DMS53 treated with DMSO at 0.1 percent for 48 hours (cell line): Measurements from ENCODE around the gene TBX1.
"Not testable (repeated sequence)": the region's sequence is repeated elsewhere in the genome, so short reads cannot be mapped to it uniquely, and the experiment has no call there.

Source experiments
- DNase-seq: peaks from one replicate; lab custom pipeline; 2025; ENCODE audit not compliant: unreplicated experiment; lab: John Stamatoyannopoulos, UW

TBX1 gene

DNA sequence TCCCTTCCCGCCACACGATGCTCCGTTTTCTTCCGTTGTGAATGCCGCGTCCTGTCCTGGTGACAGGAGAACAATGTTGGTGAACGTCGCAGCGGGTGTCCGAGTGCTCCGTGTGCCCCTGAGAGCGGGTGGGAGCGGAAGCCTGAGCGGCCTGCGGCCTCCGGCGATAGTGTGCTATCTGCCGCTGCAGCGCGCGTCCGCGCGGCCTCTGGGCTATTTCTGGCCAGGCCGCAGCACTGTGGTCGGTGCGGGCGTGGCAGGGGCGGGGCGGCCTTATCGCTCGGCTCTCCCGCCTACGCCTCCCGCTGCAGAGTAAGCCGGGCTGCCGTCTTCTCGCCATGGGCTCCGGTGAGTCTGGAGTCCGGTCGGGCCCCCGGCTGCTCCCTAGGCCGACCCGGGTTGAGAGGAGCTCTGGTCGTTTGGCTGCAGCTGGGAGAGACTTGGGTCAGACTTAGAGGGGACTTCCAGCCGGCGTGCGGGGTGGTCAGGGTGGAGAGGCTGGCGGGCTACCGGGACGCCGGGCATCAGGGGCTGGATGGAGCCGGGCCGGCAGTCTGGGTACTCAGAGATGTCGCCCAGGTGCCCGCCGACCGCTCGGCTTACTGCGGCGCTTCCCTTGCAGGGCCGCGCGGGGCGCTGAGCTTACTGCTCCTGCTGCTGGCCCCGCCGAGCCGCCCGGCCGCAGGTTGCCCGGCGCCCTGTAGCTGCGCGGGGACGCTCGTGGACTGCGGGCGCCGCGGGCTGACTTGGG, 37.2 kb upstream of the TBX1 start, which contains the start of gene GP1BB:
TSS of gene GP1BB (plus strand) at position 308 of the 751 bp plus-strand sequence. CDS start at position 339, 31 bp downstream.
- DNase-seq: peak; percentile 10

DNA sequence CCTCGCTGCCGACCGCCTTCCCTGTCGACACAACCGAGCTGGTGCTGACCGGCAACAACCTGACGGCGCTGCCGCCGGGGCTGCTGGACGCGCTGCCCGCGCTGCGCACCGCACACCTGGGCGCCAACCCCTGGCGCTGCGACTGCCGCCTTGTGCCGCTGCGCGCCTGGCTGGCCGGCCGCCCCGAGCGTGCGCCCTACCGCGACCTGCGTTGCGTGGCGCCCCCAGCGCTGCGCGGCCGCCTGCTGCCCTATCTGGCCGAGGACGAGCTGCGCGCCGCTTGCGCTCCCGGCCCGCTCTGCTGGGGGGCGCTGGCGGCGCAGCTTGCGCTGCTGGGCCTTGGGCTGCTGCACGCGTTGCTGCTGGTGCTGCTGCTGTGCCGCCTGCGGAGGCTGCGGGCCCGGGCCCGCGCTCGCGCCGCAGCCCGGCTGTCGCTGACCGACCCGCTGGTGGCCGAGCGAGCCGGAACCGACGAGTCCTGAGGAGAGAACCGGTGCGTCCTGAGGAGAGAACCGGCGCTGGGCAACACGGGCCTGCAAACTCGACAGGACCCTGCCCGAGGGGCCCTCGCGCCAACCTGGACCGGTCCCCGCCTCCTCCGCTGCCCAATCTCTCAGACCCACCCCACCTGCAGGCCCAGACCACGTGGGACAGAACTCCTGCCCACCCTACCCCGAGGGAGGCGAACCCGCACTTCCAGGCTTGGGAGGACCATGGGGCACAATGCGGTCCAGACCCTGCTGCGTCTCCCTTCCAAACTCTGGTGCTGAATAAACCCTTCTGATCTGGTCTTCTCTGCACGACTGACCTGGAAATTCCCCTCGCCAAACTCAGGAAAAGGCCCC, 36.4 kb upstream of the TBX1 start:
- no peak for DNase-seq

DNA sequence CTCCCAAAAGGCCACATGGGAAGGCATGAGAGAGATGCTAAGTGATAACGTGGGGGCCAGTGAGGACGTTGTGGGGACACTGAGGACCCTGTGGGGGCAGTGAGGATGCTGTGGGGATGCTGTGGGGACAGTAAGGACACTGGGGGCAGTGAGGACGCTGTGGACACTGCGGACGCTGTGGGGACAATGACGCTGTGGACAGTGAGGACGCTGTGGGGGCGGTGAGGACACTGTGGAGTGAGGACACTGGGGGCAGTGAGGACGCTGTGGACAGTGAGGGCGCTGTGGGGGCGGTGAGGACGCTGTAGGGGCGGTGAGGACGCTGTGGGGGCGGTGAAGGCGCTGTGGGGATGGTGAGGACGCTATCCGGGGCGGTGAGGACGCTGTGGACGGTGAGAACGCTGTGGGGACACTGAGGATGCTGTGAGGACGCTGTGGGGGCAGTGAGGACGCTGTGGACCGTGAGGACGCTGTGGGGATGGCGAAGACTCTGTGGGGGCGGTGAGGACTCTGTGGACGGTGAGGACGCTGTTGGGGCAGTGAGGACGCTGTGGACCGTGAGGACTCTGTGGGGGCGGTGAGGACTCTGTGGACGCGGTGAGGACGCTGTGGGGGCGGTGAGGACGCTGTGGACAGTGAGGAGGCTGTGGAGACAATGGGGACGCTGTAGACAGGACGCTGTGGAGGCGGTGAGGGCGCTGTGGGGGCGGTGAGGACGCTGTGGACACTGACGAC, 35.5 kb upstream of the TBX1 start:
- no peak for DNase-seq

DNA sequence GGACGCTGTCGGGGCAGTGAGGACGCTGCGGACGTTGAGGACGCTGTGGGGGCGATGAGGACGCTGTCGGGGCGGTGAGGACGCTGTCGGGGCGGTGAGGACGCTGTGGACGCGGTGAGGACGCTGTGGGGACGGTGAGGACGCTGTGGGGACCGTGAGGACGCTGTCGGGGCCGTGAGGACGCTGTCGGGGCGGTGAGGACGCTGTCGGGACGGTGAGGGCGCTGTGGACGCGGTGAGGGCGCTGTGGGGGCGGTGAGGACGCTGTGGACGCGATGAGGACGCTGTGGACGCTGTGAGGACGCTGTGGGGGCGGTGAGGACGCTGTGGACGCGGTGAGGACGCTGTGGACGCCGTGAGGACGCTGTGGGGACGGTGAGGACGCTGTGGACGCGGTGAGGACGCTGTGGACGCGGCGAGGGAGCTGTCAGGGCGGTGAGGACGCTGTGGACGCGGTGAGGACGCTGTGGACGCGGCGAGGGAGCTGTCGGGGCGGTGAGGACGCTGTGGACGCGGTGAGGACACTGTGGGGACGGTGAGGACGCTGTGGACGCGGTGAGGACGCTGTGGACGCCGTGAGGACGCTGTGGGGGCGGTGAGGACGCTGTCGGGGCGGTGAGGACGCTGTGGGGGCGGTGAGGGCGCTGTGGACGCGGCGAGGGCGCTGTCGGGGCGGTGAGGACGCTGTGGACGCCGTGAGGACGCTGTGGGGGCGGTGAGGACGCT, 34.4 kb upstream of the TBX1 start:
- not testable (repeated sequence) for DNase-seq

DNA sequence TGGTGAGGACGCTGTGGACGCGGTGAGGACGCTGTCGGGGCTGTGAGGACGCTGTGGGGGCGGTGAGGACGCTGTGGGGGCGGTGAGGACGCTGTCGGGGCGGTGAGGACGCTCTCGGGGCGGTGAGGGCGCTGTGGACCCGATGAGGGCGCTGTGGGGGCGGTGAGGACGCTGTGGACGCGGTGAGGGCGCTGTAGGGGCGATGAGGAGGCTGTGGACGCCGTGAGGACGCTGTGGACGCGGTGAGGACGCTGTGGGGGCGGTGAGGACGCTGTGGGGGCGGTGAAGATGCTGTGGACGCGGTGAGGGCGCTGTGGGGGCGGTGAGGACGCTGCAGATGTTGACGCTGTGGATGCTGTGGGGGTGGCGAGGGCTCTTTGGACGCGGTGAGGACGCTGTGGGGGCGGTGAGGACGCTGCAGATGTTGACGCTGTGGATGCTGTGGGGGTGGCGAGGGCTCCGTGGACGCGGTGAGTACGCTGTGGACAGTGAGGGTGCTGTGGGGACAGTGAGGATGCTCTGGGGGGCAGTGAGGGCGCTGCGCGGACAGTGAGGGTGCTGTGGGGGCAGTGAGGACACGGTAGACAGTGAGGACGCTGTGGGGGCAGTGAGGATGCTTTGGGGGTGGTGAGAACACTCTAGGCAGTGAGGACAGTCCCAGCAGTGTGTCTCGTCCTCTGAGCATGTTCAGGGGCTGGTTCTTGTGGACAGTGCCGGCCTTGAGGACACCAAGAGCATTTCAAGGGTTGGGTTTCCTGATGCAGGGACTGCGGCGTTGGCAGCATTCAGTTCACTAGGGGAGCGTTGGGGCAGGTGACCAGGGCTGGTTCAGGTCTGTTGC, 33.0 kb upstream of the TBX1 start:
- DNase-seq: no peak

DNA sequence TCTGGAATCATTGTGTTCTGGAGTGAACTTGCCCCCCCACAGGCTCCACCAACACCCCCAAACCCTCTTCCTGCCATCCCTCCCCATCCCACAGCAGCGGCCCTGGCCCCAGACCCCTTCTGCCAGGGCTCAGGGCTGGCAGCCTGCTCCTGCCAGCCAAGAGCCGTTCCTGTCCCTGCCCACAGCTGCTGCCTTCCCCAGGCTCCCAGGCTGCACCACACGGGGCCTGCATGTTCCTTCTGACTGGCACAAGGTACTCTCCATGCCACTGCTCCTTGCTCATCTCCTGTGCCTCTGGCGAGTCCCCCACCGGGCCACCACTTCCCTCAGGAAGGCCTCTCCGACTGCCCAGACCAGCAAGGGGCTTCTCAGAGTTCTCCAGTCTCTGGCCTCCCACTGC, 32.3 kb upstream of the TBX1 start:
- DNase-seq: no peak

DNA sequence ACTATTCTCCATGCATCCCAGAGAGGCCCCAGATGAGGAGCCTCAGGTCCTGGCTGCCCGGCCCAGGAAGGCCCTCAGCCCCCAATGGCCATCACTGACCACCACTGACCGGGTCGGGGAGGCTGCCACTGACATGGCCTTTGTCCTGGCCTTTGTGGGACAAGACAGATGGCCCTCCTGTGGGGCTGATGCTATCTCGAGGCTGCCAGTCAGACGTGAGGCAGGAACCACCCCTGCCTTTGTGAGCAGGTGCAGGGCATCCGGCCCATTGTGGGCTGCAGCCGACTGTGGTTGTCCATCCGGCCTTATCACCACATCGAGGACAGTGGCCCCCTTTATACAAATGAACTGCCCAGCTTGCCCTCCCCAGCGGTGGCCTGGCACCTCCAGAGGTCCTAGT, 31.7 kb upstream of the TBX1 start:
- no peak for DNase-seq

DNA sequence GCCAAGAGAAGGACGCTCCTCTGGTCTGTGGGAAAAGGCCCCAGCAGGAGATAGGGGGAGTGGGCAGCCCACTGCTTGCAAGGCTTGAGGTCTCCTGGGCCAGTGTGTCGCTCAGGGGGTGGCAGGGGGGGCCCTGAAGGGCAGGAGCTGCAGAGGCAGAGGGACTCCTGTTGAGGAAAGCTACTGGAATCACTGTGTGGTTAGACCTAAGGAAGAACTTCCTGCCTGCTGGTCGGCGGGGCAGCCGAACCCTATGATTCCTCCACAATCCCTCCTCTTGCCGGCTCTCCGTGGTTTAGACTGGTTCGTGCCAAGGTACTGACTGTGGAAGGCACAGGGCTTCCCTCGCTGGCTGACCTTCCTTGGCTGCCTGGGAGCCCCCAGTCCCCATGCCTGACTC, 31.1 kb upstream of the TBX1 start:
- no peak for DNase-seq

DNA sequence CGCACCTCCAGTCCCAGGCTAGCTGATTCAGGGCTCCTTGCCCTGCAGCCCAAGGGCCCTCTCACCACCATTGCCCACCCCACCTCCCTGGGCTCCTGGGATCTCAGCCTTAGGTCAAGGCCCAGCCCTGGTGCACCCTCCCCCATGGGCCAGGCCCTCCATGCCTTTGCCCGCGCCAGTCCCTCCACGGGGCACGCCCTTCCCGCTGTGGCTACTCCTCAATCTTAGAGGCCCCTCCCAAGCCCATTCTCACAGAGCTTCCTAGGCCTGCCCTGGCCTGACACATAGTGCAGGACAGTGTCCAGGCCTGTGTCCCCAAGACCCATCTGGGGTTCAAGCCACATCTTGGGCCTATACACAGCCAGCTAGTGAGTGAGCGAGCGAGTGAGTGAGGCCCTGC, 30.4 kb upstream of the TBX1 start:
- no peak for DNase-seq

DNA sequence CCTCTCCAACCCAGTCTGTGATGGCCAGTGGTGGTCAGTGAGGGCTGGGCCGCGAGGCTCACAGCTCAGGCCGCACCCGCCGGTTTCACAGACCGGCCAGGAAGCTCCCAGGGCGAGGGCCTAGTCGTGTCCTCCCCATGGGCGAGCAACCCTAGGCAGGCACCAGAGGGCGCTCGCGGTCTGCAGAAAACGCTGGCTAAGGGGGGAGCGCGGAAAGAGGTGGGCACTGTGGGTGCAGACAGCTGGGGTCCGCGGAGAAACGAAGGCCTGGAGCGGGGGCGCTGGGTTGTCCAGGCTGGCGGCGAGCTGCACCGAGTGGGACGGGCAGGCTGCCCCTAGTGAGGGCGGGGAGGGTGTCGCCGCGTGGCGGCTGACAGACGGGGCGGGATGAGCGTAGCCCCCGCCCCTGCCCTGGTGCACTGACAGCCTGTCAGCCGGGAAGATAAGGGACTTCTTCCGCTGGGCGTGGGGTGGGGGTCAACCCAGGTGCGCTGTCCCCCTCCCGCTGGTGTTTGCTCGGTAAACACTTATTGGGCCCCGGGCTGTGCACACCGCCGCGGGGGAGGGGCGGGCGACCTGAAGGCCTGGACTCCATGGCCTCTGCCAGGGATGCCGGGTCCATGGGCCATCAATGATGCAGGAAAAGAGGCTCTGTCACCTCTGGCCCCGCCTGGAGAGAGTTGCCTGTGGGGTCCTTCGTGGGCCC, 29.8 kb upstream of the TBX1 start:
- DNase-seq: no peak

DNA sequence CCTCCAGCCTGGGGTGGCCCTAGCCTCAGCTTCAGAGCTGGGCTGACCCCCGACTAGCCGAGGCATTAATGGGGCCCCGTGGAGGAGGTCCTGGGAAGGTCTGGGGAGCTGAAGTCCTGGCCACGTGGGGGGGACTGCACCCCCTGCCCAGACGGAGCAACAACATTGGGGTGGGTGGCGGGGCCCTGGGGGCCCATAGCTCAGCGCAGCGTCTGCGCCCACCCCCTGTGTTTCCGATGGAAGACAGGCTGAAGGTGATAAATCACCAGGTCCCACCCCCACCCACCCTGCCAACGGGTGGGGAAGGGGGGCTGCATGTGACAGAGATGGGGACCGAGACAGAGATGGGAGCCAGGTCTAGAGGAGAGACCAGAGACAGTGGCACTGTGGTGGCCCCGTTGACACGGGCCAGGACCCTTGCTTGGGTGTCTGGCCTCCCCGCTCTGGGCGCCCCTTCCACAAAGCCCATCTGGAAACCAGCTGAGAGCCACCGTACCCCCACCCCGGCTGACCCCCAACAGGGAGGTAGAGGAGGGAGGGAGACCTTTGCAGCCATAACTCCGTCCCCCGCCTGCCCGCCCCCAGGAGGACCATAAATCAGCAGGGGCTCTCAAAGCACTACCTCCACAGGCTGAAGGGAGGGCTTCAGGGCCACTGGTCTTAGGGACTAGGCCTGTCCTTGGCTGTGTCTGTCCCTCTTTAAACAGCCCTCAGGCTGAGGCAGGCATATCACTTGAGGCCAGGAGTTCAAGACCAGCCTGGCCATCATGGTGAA, 29.0 kb upstream of the TBX1 start:
- DNase-seq: no peak

DNA sequence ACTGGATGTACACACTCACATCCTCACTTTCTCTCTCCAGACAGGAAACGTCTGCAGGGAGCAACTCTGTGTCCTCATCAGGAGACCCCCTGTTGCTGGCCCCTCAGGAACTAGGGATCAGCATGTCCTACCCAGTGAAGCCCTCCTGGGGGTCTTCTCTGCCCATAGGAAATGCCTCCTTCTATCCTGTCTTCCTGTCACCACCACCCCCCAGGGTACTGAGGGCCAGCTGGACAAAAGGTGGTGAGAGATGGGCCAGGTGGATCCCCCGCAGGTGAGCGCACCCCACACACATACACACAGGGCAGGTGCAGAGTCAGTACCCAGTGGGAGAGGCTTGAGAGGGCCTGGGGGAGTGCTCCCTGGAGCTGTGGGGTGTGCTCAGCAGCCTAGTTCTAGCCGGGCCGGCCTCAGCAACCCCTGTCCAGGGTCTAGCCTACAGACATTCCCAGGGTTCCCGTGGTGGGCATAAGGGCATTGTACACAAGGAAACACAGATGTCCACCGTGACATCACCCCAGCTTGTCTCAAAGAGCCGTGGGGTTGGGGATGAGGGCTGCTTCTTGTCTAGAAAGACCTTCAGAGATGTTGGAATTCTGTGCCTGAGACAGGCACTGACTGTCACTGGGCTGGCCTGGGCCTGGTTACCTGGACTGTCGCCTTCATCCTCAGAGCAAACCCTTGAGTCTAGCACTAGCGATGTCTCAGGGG, 28.0 kb upstream of the TBX1 start:
- DNase-seq: no peak

DNA sequence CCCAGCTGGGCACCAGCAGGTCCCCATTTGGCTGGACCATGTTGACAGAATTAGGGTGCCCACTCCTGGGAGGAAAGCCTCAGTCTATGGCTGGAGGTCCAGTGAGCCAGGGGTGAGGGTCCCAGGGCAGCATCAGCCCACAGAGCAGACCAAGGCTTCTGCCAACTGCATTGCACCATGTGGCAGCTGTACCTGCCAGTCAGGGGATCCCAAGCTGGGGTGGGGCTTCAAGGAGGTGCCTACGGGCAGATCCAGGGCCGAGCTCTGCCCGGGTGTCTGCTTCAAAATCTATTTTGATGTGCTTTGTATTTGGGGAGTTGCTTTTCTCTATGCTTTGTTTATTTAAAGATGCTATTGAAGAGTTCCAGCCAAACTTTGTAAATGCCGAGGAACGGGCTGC, 26.8 kb upstream of the TBX1 start:
- no peak for DNase-seq

DNA sequence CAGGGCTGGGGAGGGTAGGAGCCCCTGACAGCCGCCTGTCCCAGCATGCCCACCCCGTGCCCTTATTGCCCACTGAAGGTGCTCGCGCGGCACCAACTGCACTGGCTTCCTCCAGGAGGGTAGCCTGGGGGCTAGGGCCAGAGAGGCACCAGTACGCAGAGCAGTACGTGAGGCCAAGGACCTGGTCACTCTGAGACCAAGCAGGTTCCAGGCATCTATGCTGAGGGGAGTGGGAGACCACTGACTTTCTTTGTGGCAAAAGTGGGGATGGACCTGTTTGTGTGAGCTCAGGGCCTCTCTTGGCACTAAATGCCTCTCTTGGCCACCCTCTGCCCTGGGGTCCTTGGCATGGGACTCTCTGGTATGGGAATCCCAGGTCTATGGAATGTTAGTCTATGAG, 26.4 kb upstream of the TBX1 start:
- DNase-seq: no peak

DNA sequence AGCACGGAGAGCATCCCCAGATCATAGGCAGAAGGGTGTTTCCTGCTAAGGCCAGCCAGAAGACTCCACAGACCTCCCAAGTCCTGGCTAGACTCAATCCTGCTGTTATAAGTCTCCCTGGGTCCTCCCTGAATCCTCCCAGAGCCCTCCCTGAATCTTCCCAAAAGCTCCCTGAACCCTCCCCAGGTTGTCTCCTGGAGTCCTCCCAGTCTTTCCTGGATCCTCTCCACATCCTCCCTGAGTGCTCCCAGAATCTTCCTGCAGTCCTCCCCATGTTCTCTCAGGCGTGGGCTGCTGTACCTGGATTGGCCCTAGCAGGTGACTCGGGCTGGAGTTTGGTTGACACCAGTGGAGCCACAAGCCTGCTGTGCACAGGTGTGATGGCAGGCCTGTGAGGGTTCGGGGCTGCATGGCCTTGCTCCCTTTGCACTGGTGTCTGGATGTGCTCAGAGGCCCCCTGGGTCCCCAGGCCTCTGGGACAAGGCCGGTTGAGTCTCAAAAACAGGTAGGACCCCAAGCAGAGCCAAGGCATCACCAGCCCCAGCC, 25.7 kb upstream of the TBX1 start:
- no peak for DNase-seq

DNA sequence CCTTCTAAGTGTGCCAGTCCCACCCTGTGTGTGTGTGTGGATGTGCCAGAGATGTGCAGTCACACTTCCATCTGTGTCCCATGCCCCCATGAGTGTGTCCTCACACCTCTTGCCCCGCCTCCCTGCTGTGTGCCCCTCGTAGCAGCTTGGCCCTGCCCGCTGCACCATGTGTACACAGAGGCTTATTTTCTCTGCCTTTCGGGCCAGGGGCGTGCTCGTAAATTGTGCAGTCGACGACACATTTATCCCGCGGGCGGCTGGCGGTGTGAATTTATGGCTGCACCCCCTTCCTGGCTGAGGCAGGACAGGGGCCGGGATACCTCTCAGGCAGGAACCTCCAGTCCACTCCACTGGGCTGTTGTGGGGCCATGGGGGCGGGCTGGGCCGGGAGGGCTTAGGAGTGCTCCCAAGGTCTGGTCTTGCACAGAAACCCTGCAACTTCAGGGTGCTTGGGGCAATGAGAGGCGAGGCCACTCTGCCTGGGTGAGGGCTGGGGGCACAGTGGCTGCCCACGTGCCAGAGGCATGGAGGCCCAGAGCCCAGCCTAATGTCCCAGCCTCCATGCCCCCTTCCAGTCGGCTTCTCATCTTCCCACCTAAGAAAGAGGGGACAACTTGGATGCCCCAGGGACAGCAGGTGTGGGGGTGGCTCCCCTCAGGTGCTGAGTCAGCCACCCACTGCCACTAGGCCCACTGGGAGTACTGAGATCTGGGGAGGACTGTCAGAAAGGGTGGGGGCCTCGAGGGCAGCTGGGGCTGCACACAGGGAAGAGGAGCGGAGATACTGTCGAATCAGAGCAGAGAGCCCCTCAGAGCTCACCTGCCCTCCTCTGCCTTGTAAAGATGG, 24.7 kb upstream of the TBX1 start:
- DNase-seq: no peak
